ENCODE data around the gene LRP5. TPM values are rescaled to one million over a fixed set of nuclear protein-coding genes. Genes with fewer than 3 reads are reported as not detected.

The LRP5 gene
- total RNA-seq, 1 experiment from 2014 or later, result 55.2 TPM

- Histone ChIP-seq H3K4me3 (replicated peaks in 1 of 2; ENCODE audit: low read depth in 1 of 2, low read length in 2 of 2) (no peak overlapping the region), H3K27me3 (ENCODE audit: insufficient read depth, low read length) (no peaks in the 10 kb centered on the region), H3K36me3 (ENCODE audit: control insufficient read depth in 1 of 2, insufficient read depth in 2 of 2, low read length in 2 of 2) (peaks cover 5 to 11% of the 10 kb centered on the region in 2 experiments; a peak in 3 of 4 replicates), H3K9ac (ENCODE audit: low read length) (no peak overlapping the region), H3K79me2 (ENCODE audit: insufficient read depth, low read length) (no peaks in the 10 kb centered on the region), H3K4me2 (ENCODE audit: low read length) (no peak overlapping the region), H2AFZ (ENCODE audit: low read depth, low read length, poor library complexity, severe bottlenecking) (no peak overlapping the region), H4K20me1 (ENCODE audit: insufficient read depth) (no peaks in the 10 kb centered on the region), H3K27ac (ENCODE audit: low read depth, low read length) (no peak overlapping the region), H3K9me2 (ENCODE audit: insufficient read depth) (no peaks in the 10 kb centered on the region), H3K4me1 (ENCODE audit: control insufficient read depth in 1 of 2, insufficient read depth in 2 of 2, low read length in 2 of 2) (no peaks in the 10 kb centered on the region), H3K9me3 (ENCODE audit: control insufficient read depth in 1 of 2, insufficient read depth in 1 of 2, low read depth in 1 of 2, low read length in 2 of 2) (no peaks in the 10 kb centered on the region)
- no peak for DNase-seq (ENCODE audit: low read depth, low spot score)
- ChIA-PET POLR2A (no interaction called here), CTCF (no interaction called here), RAD21 (ENCODE audit: low non-redundant PET in 1 of 2, low total read pairs in 2 of 2, uncharacterized antibody in 2 of 2, unreplicated experiment in 2 of 2) (no interaction called here)
- BruUV-seq (replicated peaks), result no TSS peak
- intact Hi-C loops (cut with micrococcal nuclease), result no loop called here
- ATAC-seq, result no peak
- TF ChIP-seq TCF7L2 (IDR thresholded peaks at IDR 0.05; ENCODE audit: borderline replicate concordance, extremely low read depth, insufficient read depth, insufficient read length), result no peak
- no peak for TF ChIP-seq EZH2 (IDR thresholded peaks at IDR 0.05)
- no peak for TF ChIP-seq CBX3 (IDR thresholded peaks at IDR 0.05; ENCODE audit: low read depth)
- no peak for TF ChIP-seq FOSL1 (IDR thresholded peaks at IDR 0.05; ENCODE audit: low read depth)
- no peak for TF ChIP-seq EGR1 (IDR thresholded peaks at IDR 0.05; ENCODE audit: low read depth)
- TF ChIP-seq YY1 (IDR thresholded peaks at IDR 0.05; ENCODE audit: extremely low read depth, insufficient replicate concordance, low read depth, low read length), result no peak
- no peak for TF ChIP-seq ZNF274 (IDR thresholded peaks at IDR 0.05; ENCODE audit: low read depth, low read length)
- TF ChIP-seq SIN3A (IDR thresholded peaks at IDR 0.05; ENCODE audit: low read depth), result no peak
- no peak for TF ChIP-seq RAD21 (IDR thresholded peaks at IDR 0.05; ENCODE audit: low read depth)
- TF ChIP-seq EZH2phosphoT487 (IDR thresholded peaks at IDR 0.05; ENCODE audit: borderline replicate concordance), result no peak
These were observed 132.2 kb downstream of the LRP5 start for GRCh38 chr11:68444566-68444965.

- Histone ChIP-seq H3K9me2 (ENCODE audit: insufficient read depth) (no peaks in the 10 kb centered on the region), H3K4me1 (ENCODE audit: control insufficient read depth in 1 of 2, insufficient read depth in 2 of 2, low read length in 2 of 2) (no peaks in the 10 kb centered on the region), H3K27ac (ENCODE audit: low read depth, low read length) (no peak overlapping the region), H3K79me2 (ENCODE audit: insufficient read depth, low read length) (no peaks in the 10 kb centered on the region), H3K9me3 (ENCODE audit: control insufficient read depth in 1 of 2, insufficient read depth in 1 of 2, low read depth in 1 of 2, low read length in 2 of 2) (no peaks in the 10 kb centered on the region), H3K4me3 (replicated peaks in 1 of 2; ENCODE audit: low read depth in 1 of 2, low read length in 2 of 2) (no peak overlapping the region), H3K36me3 (ENCODE audit: control insufficient read depth in 1 of 2, insufficient read depth in 2 of 2, low read length in 2 of 2) (peaks cover 5 to 8% of the 10 kb centered on the region in 2 experiments; a peak in 3 of 4 replicates), H3K4me2 (ENCODE audit: low read length) (no peak overlapping the region), H3K9ac (ENCODE audit: low read length) (no peak overlapping the region), H2AFZ (ENCODE audit: low read depth, low read length, poor library complexity, severe bottlenecking) (no peak overlapping the region), H3K27me3 (ENCODE audit: insufficient read depth, low read length) (no peaks in the 10 kb centered on the region), H4K20me1 (ENCODE audit: insufficient read depth) (no peaks in the 10 kb centered on the region)
- ChIA-PET POLR2A (no interaction called here), RAD21 (ENCODE audit: low non-redundant PET in 1 of 2, low total read pairs in 2 of 2, uncharacterized antibody in 2 of 2, unreplicated experiment in 2 of 2) (no interaction called here), CTCF (no interaction called here)
- DNase-seq (ENCODE audit: low read depth, low spot score), result no peak
- no peak for ATAC-seq
- intact Hi-C loops (cut with micrococcal nuclease), result no loop called here
- no TSS peak for BruUV-seq (replicated peaks)
- TF ChIP-seq MAX (IDR thresholded peaks at IDR 0.05) (no peak), CTCF (IDR thresholded peaks at IDR 0.05 in 2 of 3, conservative IDR thresholded peaks at IDR 0.05 in 1 of 3; ENCODE audit: borderline replicate concordance in 1 of 3, insufficient read depth in 1 of 3, low read depth in 2 of 3, low read length in 2 of 3) (no peak), REST (IDR thresholded peaks at IDR 0.05; ENCODE audit: low read depth) (no peak), SRF (IDR thresholded peaks at IDR 0.05; ENCODE audit: low read depth) (no peak)
These were observed 133.2 kb downstream of the LRP5 start for GRCh38 chr11:68445531-68446035.

All from HCT116 (cell line).